Cardiac muscle cell (in vitro differentiated cells and primary cell): Measurements from ENCODE around the gene CNTNAP2. TPM values are rescaled to one million over a fixed set of nuclear protein-coding genes. Genes with fewer than 3 reads are reported as not detected.

Experiments used
- DNase-seq, 2 donors: peaks; one replicate each; pipeline versions ENCODE4 v3.0.0 to v3.0.0-alpha.2; 2010 to 2017; ENCODE audit warnings: low read depth in 1 of 2, low spot score in 1 of 2
- H3K27ac ChIP-seq: fragments of 200-600 bp; sonication (generic); 2 replicates; pipeline ENCODE4 v1.5.1; 2016
- H3K27me3 ChIP-seq: fragments of 200-600 bp; sonication (generic); 2 replicates; pipeline ENCODE4 v1.6.0; 2016; ENCODE audit warnings: control low read depth
- H3K36me3 ChIP-seq: fragments of 200-600 bp; sonication (generic); 2 replicates; pipeline ENCODE4 v1.5.1; 2016; ENCODE audit warnings: control low read depth
- H3K4me1 ChIP-seq: fragments of 200-600 bp; sonication (generic); 2 replicates; pipeline ENCODE4 v1.8.1; 2017; ENCODE audit warnings: low read depth, mild to moderate bottlenecking, mixed run types
- H3K4me3 ChIP-seq: fragments of 200-600 bp; sonication (generic); 2 replicates; pipeline ENCODE4 v1.5.1; 2016; ENCODE audit warnings: mild to moderate bottlenecking
- H3K9me3 ChIP-seq: fragments of 200-600 bp; sonication (generic); 2 replicates; pipeline ENCODE4 v1.5.1; 2017; ENCODE audit warnings: low read depth, mild to moderate bottlenecking, control low read depth
- CTCF ChIP-seq: IDR thresholded peaks from 2 replicates; pipeline ENCODE4 v1.5.1; 2012; ENCODE audit warnings: low read depth, mild to moderate bottlenecking, low read length
- polyA plus RNA-seq: library from polyadenylated mRNA; unstranded; fragments of >200 nt; fragmentation: Nextera tagmentation; extraction: Ambion mirVana; gene quantifications from 2 replicates; pipeline ENCODE4 v1.2.1, GENCODE V29; 2016
- total RNA-seq: library from RNA; depleted of rRNA; stranded (reverse); fragments of >200 nt; gene quantifications from 2 replicates; pipeline ENCODE4 v1.2.3, GENCODE V29; 2016

CNTNAP2 gene
- total and polyA plus RNA-seq, 2 experiments from 2014 or later: 4.8 to 5.1 TPM

- Histone ChIP-seq H3K36me3 (no peaks in the 10 kb centered on the region), H3K4me3 (no peak overlapping the region), H3K4me1 (no peaks in the 10 kb centered on the region), H3K27ac (no peak overlapping the region), H3K27me3 (no peaks in the 10 kb centered on the region), H3K9me3 (no peaks in the 10 kb centered on the region)
- no peak for TF ChIP-seq CTCF
- no peak for DNase-seq
These were observed 537.4 kb downstream of the CNTNAP2 start for GRCh38 chr7:146654048-146654447.

- Histone ChIP-seq H3K36me3 (no peaks in the 10 kb centered on the region), H3K4me3 (no peak overlapping the region), H3K4me1 (no peaks in the 10 kb centered on the region), H3K9me3 (no peaks in the 10 kb centered on the region), H3K27me3 (no peaks in the 10 kb centered on the region), H3K27ac (no peak overlapping the region)
- DNase-seq: no peak
- TF ChIP-seq CTCF: no peak
These were observed 539.6 kb downstream of the CNTNAP2 start for GRCh38 chr7:146655928-146656797.

- no peak overlapping the region for H3K27ac ChIP-seq
- TF ChIP-seq CTCF: no peak
- H3K9me3 ChIP-seq: no peaks in the 10 kb centered on the region
- H3K27me3 ChIP-seq: no peaks in the 10 kb centered on the region
- no peak overlapping the region for H3K4me3 ChIP-seq
- no peak for DNase-seq
- no peaks in the 10 kb centered on the region for H3K4me1 ChIP-seq
- H3K36me3 ChIP-seq: no peaks in the 10 kb centered on the region
These were observed 540.4 kb downstream of the CNTNAP2 start for GRCh38 chr7:146656988-146657387.

- Histone ChIP-seq H3K9me3 (no peaks in the 10 kb centered on the region), H3K4me1 (no peaks in the 10 kb centered on the region), H3K4me3 (no peak overlapping the region), H3K27me3 (no peaks in the 10 kb centered on the region), H3K27ac (no peak overlapping the region), H3K36me3 (no peaks in the 10 kb centered on the region)
- no peak for TF ChIP-seq CTCF
- DNase-seq: no peak
These were observed 542.0 kb downstream of the CNTNAP2 start for GRCh38 chr7:146658604-146659003.

GRCh38 chr7:146659732-146660131 lies 543.1 kb downstream of the CNTNAP2 start:
- Histone ChIP-seq H3K27ac (no peak overlapping the region), H3K4me3 (no peak overlapping the region), H3K9me3 (no peaks in the 10 kb centered on the region), H3K4me1 (no peaks in the 10 kb centered on the region), H3K27me3 (no peaks in the 10 kb centered on the region), H3K36me3 (no peaks in the 10 kb centered on the region)
- DNase-seq: no peak
- no peak for TF ChIP-seq CTCF
